Heart left ventricle (tissue), 16 donors: ENCODE results near the gene FAF1. TPM values are rescaled to one million over a fixed set of nuclear protein-coding genes. Genes with fewer than 3 reads are reported as not detected.

Experiments
- ATAC-seq, 4 donors: fragments of 200-7000 bp; cut with Tn5 transposase; one replicate each; pipeline ENCODE4 v1.9.1; 2020 to 2022; ENCODE audit warnings: moderate library complexity in 4 of 4, mild to moderate bottlenecking in 3 of 4, moderate number of reproducible peaks in 1 of 4
- DNase-seq, 5 donors: peaks; one replicate each; pipeline ENCODE4 v3.0.0-alpha.2; 2020
- H3K27ac ChIP-seq, 12 donors: fragments of 200-600 bp; sonication (generic) in 4 of 12; one replicate each; pipeline versions ENCODE4 v1.5.0 to v1.8.0; 2016 to 2022; ENCODE audit warnings: mild to moderate bottlenecking in 2 of 12
- H3K27me3 ChIP-seq, 9 donors: fragments of 200-600 bp; sonication (generic) in 2 of 9; one replicate each; pipeline versions ENCODE4 v1.5.1 to v1.8.0; 2016 to 2022; ENCODE audit warnings: mild to moderate bottlenecking in 3 of 9
- H3K36me3 ChIP-seq, 9 donors: fragments of 200-600 bp; sonication (generic) in 2 of 9; one replicate each; pipeline versions ENCODE4 v1.5.0 to v1.8.0; 2018 to 2022; ENCODE audit warnings: mild to moderate bottlenecking in 2 of 9
- H3K4me1 ChIP-seq, 12 donors: fragments of 200-600 bp; sonication (generic) in 4 of 12; one replicate each; pipeline versions ENCODE4 v1.5.0 to v1.8.0; 2016 to 2022; ENCODE audit warnings: mild to moderate bottlenecking in 3 of 12
- H3K4me3 ChIP-seq, 12 donors: fragments of 200-600 bp; sonication (generic) in 4 of 12; one replicate each; pipeline versions ENCODE4 v1.5.0 to v1.8.0; 2017 to 2022; ENCODE audit warnings: mild to moderate bottlenecking in 9 of 12, moderate library complexity in 4 of 12
- H3K9me3 ChIP-seq, 12 donors: fragments of 200-600 bp; sonication (generic) in 4 of 12; one replicate each; pipeline versions ENCODE4 v1.5.0 to v1.8.0; 2016 to 2022; ENCODE audit warnings: mild to moderate bottlenecking in 1 of 12
- CTCF ChIP-seq, 12 donors: fragments of 200-600 bp; sonication (generic) in 4 of 12; IDR thresholded peaks; one replicate each; pipeline versions ENCODE4 v1.5.0 to v1.8.0; 2018 to 2022; ENCODE audit warnings: antibody characterized with exemption in 12 of 12, mild to moderate bottlenecking in 5 of 12
- POLR2A ChIP-seq, 2 donors: fragments of 450-650 bp; IDR thresholded peaks; one replicate each; pipeline ENCODE4 v1.6.1; 2017; ENCODE audit warnings: antibody characterized with exemption in 2 of 2, mild to moderate bottlenecking in 2 of 2, moderate library complexity in 2 of 2
- WGBS, 4 donors: extraction: QIAGEN DNeasy Blood & Tissue Kit in 2 of 4; methylation state at CpG; one replicate each; pipeline versions ENCODE4 v1.1.5 to v1.1.7; 2013 to 2018; 5-methylcytosine and 5-hydroxymethylcytosine counted together
- intact Hi-C, 10 donors: fragments of 100-400 bp; cut with DNase I; formaldehyde crosslinking; loops; one replicate each; pipeline versions ENCODE4 v1.11.1 to v1.14.2; 2022
- polyA plus RNA-seq, 2 donors: library from polyadenylated mRNA; stranded (reverse); fragments of 200-250 nt; gene quantifications; one replicate each; pipeline ENCODE4 v1.2.3, GENCODE V29; 2013
- total RNA-seq, 9 donors: library from RNA; depleted of rRNA in 2 of 9; stranded (reverse); fragments of >200 nt in 2 of 9; fragmentation: NEBNext Ultra II Directional in 3 of 9; extraction: Animal tissue kit (Norgen Biotek cat#: 25700) in 3 of 9; gene quantifications; one replicate each; pipeline versions ENCODE4 v1.1.0 to v1.2.4, GENCODE V29; 2016 to 2023
- donor health status: ischemic (EF 13 %, LVEDD 7.1; RV severe dilation, severe dysfunction).
- donor health status: healthy with polysubstance abuse.
- donor health status: DM: no; HTN: yes; CAD: no.
- donor health status: DM: no; HTN: no; CAD: no.
- donor health status: ischemic (EF 25% LVEDD 6.9; RV normal size, moderate dysfunction).
- donor health status: ischemic (EF 25% LVEDD 5.7; RV mildly dilated, moderate dysfunction).
- donor health status: healthy.
- donor health status: DM: yes; HTN: yes; CAD: no.
- donor health status: ischemic (EF 35%, LVEDD 5.7; RV mildly dilated, moderate dysfunction).
- donor health status: nonischemic (EF 11% LVEDD 7.7; RV severe dilation, severe dysfunction).
- donor health status: DM: yes; HTN: yes; CAD: no.
- donor health status: PGD.
- donor health status: ischemic (EF 29% LVEDD 5.4; RV normal size, mild dysfunction).
- donor health status: nonischemic (EF 23%, LVEDD 6.1; RV moderate dilation, normal function).

The FAF1 gene
- total and polyA plus RNA-seq, 11 donors, result 41.0 to 112 (median 81.3) TPM

- DNase-seq (no peak), ATAC-seq (no peak)
- H3K27ac ChIP-seq, result no peak overlapping the region
- no peaks in the 10 kb centered on the region for H3K4me1 ChIP-seq
- WGBS, 4 donors, result 92 to 100% (median 96%) methylated on average over 1 of the region's 1 CpG
- intact Hi-C loops, result no loop called here
- H3K9me3 ChIP-seq, result no peaks in the 10 kb centered on the region
- H3K4me3 ChIP-seq, result no peak overlapping the region
- H3K36me3 ChIP-seq, result peaks cover 0 to 9% (median 0%) of the 10 kb centered on the region in 9 donors
- H3K27me3 ChIP-seq, result no peaks in the 10 kb centered on the region
- TF ChIP-seq CTCF (IDR thresholded peaks at IDR 0.05) (no peak), POLR2A (IDR thresholded peaks at IDR 0.05) (no peak)
Observed at GRCh38 chr1:50447961-50448360, 512.1 kb downstream of the FAF1 start.

- intact Hi-C loops, result no loop called here
- WGBS, 4 donors, result 87 to 96% (median 91%) methylated on average over 6 of the region's 6 CpGs
Observed at GRCh38 chr1:50441183-50441582, 518.9 kb downstream of the FAF1 start.

GRCh38 chr1:50438945-50439344 lies 521.1 kb downstream of the FAF1 start:
- H3K4me3 ChIP-seq, result no peak overlapping the region
- no peak overlapping the region for H3K27ac ChIP-seq
- H3K36me3 ChIP-seq, result peaks cover 0 to 51% (median 16%) of the 10 kb centered on the region in 9 donors
- TF ChIP-seq POLR2A (IDR thresholded peaks at IDR 0.05), result no peak
- H3K4me1 ChIP-seq, result no peaks in the 10 kb centered on the region
- no peaks in the 10 kb centered on the region for H3K27me3 ChIP-seq
- no peaks in the 10 kb centered on the region for H3K9me3 ChIP-seq
- DNase-seq (no peak), ATAC-seq (no peak)
- intact Hi-C loops, result no loop called here

More at GRCh38 chr1:50441183-50441582, 518.9 kb downstream of the FAF1 start:
- TF ChIP-seq POLR2A (IDR thresholded peaks at IDR 0.05), result no peak
- no peak for TF ChIP-seq CTCF (IDR thresholded peaks at IDR 0.05)
- Histone ChIP-seq H3K27ac (no peak overlapping the region), H3K27me3 (no peaks in the 10 kb centered on the region), H3K4me1 (no peaks in the 10 kb centered on the region), H3K9me3 (no peaks in the 10 kb centered on the region), H3K36me3 (peaks cover 0 to 51% (median 16%) of the 10 kb centered on the region in 9 donors), H3K4me3 (no peak overlapping the region)
- no peak for ATAC-seq
- DNase-seq, result no peak

- H3K4me1 ChIP-seq, result no peaks in the 10 kb centered on the region
- intact Hi-C loops, result no loop called here
- DNase-seq, result no peak
- peaks cover 0 to 42% (median 14%) of the 10 kb centered on the region in 9 donors for H3K36me3 ChIP-seq
- ATAC-seq, result no peak
- TF ChIP-seq CTCF (IDR thresholded peaks at IDR 0.05) (no peak), POLR2A (IDR thresholded peaks at IDR 0.05) (no peak)
- 82 to 83% (median 83%) methylated on average over 6 of the region's 6 CpGs for WGBS, 4 donors
- H3K9me3 ChIP-seq, result no peaks in the 10 kb centered on the region
- H3K4me3 ChIP-seq, result no peak overlapping the region
- H3K27me3 ChIP-seq, result peaks cover 0 to 17% (median 6%) of the 10 kb centered on the region in 9 donors
- no peak overlapping the region for H3K27ac ChIP-seq
Observed at GRCh38 chr1:50436489-50436888, 523.6 kb downstream of the FAF1 start.

GRCh38 chr1:50430010-50430405 lies 530.1 kb downstream of the FAF1 start:
- Histone ChIP-seq H3K36me3 (no peaks in the 10 kb centered on the region), H3K27me3 (peaks cover 42 to 82% (median 70%) of the 10 kb centered on the region in 9 donors), H3K27ac (no peak overlapping the region), H3K9me3 (no peaks in the 10 kb centered on the region), H3K4me1 (peaks cover 0 to 32% (median 12%) of the 10 kb centered on the region in 12 donors), H3K4me3 (no peak overlapping the region)
- no peak for ATAC-seq
- DNase-seq, result no peak
- TF ChIP-seq CTCF (IDR thresholded peaks at IDR 0.05) (no peak), POLR2A (IDR thresholded peaks at IDR 0.05) (no peak)
- intact Hi-C loops, result no loop called here
- WGBS, 4 donors, result 15 to 23% (median 21%) methylated on average over 5 of the region's 5 CpGs
